T-helper 9 cell (primary cell): ENCODE measurements around the gene MPPED2.

Experiments
- DNase-seq: peaks from one replicate; pipeline ENCODE4 v3.0.0-alpha.2; 2020

The MPPED2 gene

GRCh38 chr11:30526558-30526957 lies 59.6 kb downstream of the MPPED2 start:
- DNase-seq: no peak

- DNase-seq: no peak
Observed at GRCh38 chr11:30522536-30523243, 63.5 kb downstream of the MPPED2 start.

- DNase-seq: no peak
Observed at GRCh38 chr11:30521297-30522071, 64.7 kb downstream of the MPPED2 start.

- DNase-seq: no peak
Observed at GRCh38 chr11:30513087-30513486, 73.1 kb downstream of the MPPED2 start.

GRCh38 chr11:30511408-30511807 lies 74.7 kb downstream of the MPPED2 start:
- no peak for DNase-seq

GRCh38 chr11:30510750-30511149 lies 75.4 kb downstream of the MPPED2 start:
- no peak for DNase-seq

GRCh38 chr11:30509364-30509763 lies 76.8 kb downstream of the MPPED2 start:
- DNase-seq: no peak

- no peak for DNase-seq
Observed at GRCh38 chr11:30508594-30508993, 77.6 kb downstream of the MPPED2 start.

- no peak for DNase-seq
Observed at GRCh38 chr11:30505603-30506002, 80.5 kb downstream of the MPPED2 start.

GRCh38 chr11:30504468-30504867 lies 81.7 kb downstream of the MPPED2 start:
- DNase-seq: no peak

- DNase-seq: no peak
Observed at GRCh38 chr11:30503156-30503555, 83.0 kb downstream of the MPPED2 start.

GRCh38 chr11:30502305-30502704 lies 83.8 kb downstream of the MPPED2 start:
- no peak for DNase-seq

GRCh38 chr11:30501744-30502143 lies 84.4 kb downstream of the MPPED2 start:
- DNase-seq: no peak

- no peak for DNase-seq
Observed at GRCh38 chr11:30499940-30500339, 86.2 kb downstream of the MPPED2 start.

- no peak for DNase-seq
Observed at GRCh38 chr11:30497600-30497999, 88.6 kb downstream of the MPPED2 start.

- no peak for DNase-seq
Observed at GRCh38 chr11:30496935-30497334, 89.2 kb downstream of the MPPED2 start.

- DNase-seq: no peak
Observed at GRCh38 chr11:30495437-30495836, 90.7 kb downstream of the MPPED2 start.

GRCh38 chr11:30489511-30489910 lies 96.6 kb downstream of the MPPED2 start:
- no peak for DNase-seq

GRCh38 chr11:30489076-30489475 lies 97.1 kb downstream of the MPPED2 start:
- DNase-seq: no peak

- DNase-seq: no peak
Observed at GRCh38 chr11:30488304-30488998, 97.7 kb downstream of the MPPED2 start.

- no peak for DNase-seq
Observed at GRCh38 chr11:30487200-30487898, 98.8 kb downstream of the MPPED2 start.

- DNase-seq: no peak
Observed at GRCh38 chr11:30485756-30486155, 100.4 kb downstream of the MPPED2 start.

- DNase-seq: no peak
Observed at GRCh38 chr11:30485222-30485621, 100.9 kb downstream of the MPPED2 start.
